IMR-90 (cell line): ENCODE data around the gene SQSTM1. TPM values are rescaled to one million over a fixed set of nuclear protein-coding genes. Genes with fewer than 3 reads are reported as not detected.

Source experiments
- ATAC-seq: fragments of 200-7000 bp; cut with Tn5 transposase; 2 replicates; pipeline ENCODE4 v1.9.1; 2020; ENCODE audit warnings: low read depth, mild to moderate bottlenecking, moderate library complexity
- BruUV-seq: library from RNA; stranded (reverse); fragments of 400-500 nt; replicated peaks from 2 replicates; lab custom pipeline; 2021; lab: Mats Ljungman, UMichigan
- CTCF ChIA-PET: fragments of 300-600 bp; formaldehyde crosslinking; extraction: SDS; loops from one replicate; lab custom pipeline; 2021; ENCODE audit warnings: antibody characterized with exemption; lab: Yijun Ruan, JAX
- POLR2A ChIA-PET: fragments of 300-600 bp; sonication (Branson Sonifier 250); formaldehyde crosslinking; loops from one replicate; lab custom pipeline; 2022; ENCODE audit warnings: antibody characterized with exemption; ENCODE audit not compliant: unreplicated experiment; lab: Charles Lee
- DNase-seq: peaks from one replicate; pipeline ENCODE4 v3.0.0; 2013
- H2AFZ ChIP-seq: replicated peaks from 2 replicates; pipeline ENCODE3; 2013; ENCODE audit warnings: low read length, mild to moderate bottlenecking; ENCODE audit not compliant: poor library complexity
- H2AK5ac ChIP-seq: 2 replicates; pipeline ENCODE4 v1.6.1; 2013; ENCODE audit warnings: low read depth, low read length, inconsistent platforms
- H2AK9ac ChIP-seq: replicated peaks from 2 replicates; pipeline ENCODE3; 2013; ENCODE audit warnings: mild to moderate bottlenecking, low read depth, low read length, moderate library complexity; ENCODE audit not compliant: poor library complexity
- H2BK120ac ChIP-seq: 2 replicates; pipeline ENCODE4 v1.6.1; 2013; ENCODE audit warnings: low read depth, low read length, inconsistent platforms
- H2BK15ac ChIP-seq: 3 replicates; pipeline ENCODE4 v1.6.1; 2013; ENCODE audit warnings: low read depth, low read length, inconsistent platforms
- H2BK20ac ChIP-seq: 2 replicates; pipeline ENCODE4 v1.6.1; 2013; ENCODE audit warnings: low read depth, mild to moderate bottlenecking, inconsistent platforms, low read length, moderate library complexity
- H2BK5ac ChIP-seq: 2 replicates; pipeline ENCODE4 v1.6.1; 2013; ENCODE audit warnings: mild to moderate bottlenecking, low read depth, low read length, inconsistent platforms; ENCODE audit not compliant: poor library complexity, severe bottlenecking
- H3K14ac ChIP-seq: replicated peaks from 2 replicates; pipeline ENCODE4 v1.6.1; 2013; ENCODE audit warnings: low read depth, low read length, inconsistent platforms
- H3K18ac ChIP-seq: 2 replicates; pipeline ENCODE4 v1.6.1; 2013; ENCODE audit warnings: low read depth, low read length, control low read depth
- H3K23ac ChIP-seq: 2 replicates; pipeline ENCODE4 v1.6.1; 2013; ENCODE audit warnings: low read depth, low read length, inconsistent platforms
- H3K27ac ChIP-seq: 2 replicates; pipeline ENCODE4 v1.5.1; 2013; ENCODE audit warnings: mild to moderate bottlenecking, control low read depth, low read length; ENCODE audit not compliant: insufficient read depth
- H3K27me3 ChIP-seq: 2 replicates; pipeline ENCODE4 v1.6.1; 2013; ENCODE audit warnings: low read length; ENCODE audit not compliant: control insufficient read depth, insufficient read depth
- H3K36me3 ChIP-seq: 2 replicates; pipeline ENCODE4 v1.6.1; 2013; ENCODE audit warnings: low read length, mixed read lengths; ENCODE audit not compliant: control insufficient read depth, insufficient read depth
- H3K4ac ChIP-seq: 2 replicates; pipeline ENCODE4 v1.6.1; 2013; ENCODE audit warnings: low read depth, low read length, inconsistent platforms
- H3K4me1 ChIP-seq: 2 replicates; pipeline ENCODE4 v1.6.1; 2013; ENCODE audit warnings: low read length, mixed read lengths; ENCODE audit not compliant: control insufficient read depth, insufficient read depth
- H3K4me2 ChIP-seq: 2 replicates; pipeline ENCODE4 v1.6.1; 2013; ENCODE audit warnings: low read depth, mild to moderate bottlenecking, control low read depth, low read length, moderate library complexity
- H3K4me3 ChIP-seq: 2 replicates; pipeline ENCODE4 v1.5.1; 2013; ENCODE audit warnings: low read depth, mild to moderate bottlenecking, control low read depth, low read length, moderate library complexity; ENCODE audit not compliant: insufficient read depth
- H3K56ac ChIP-seq: 2 replicates; pipeline ENCODE4 v1.6.1; 2013; ENCODE audit warnings: low read length, inconsistent platforms; ENCODE audit not compliant: insufficient read depth; ENCODE audit errors: extremely low read depth
- H3K79me1 ChIP-seq, 2 experiments: 2 replicates each; pipeline ENCODE4 v1.6.1; 2013; ENCODE audit warnings: low read length in 2 of 2, inconsistent platforms in 1 of 2, low read depth in 1 of 2
- H3K9ac ChIP-seq: 2 replicates; pipeline ENCODE4 v1.6.1; 2013; ENCODE audit warnings: low read depth, low read length, control low read depth
- H3K9me1 ChIP-seq: 2 replicates; pipeline ENCODE4 v1.6.1; 2013; ENCODE audit warnings: low read length, inconsistent platforms; ENCODE audit not compliant: insufficient read depth
- H3K9me3 ChIP-seq: 2 replicates; pipeline ENCODE4 v1.6.1; 2013; ENCODE audit warnings: low read length; ENCODE audit not compliant: control insufficient read depth, insufficient read depth
- H4K20me1 ChIP-seq: 2 replicates; pipeline ENCODE4 v1.6.1; 2013; ENCODE audit warnings: low read length, inconsistent platforms; ENCODE audit not compliant: insufficient read depth
- H4K5ac ChIP-seq: 2 replicates; pipeline ENCODE4 v1.6.1; 2013; ENCODE audit warnings: mild to moderate bottlenecking, low read depth, low read length, control low read depth
- H4K8ac ChIP-seq, 2 experiments: 2 replicates each; pipeline ENCODE4 v1.6.1; 2013; ENCODE audit warnings: low read depth in 2 of 2, low read length in 2 of 2, control low read depth in 1 of 2, inconsistent platforms in 1 of 2
- H4K91ac ChIP-seq: 2 replicates; pipeline ENCODE4 v1.6.1; 2013; ENCODE audit warnings: low read depth, low read length, inconsistent platforms; ENCODE audit not compliant: insufficient read depth
- BHLHE40 ChIP-seq: fragments of 150-350 bp; IDR thresholded peaks from 2 replicates; pipeline ENCODE4 v1.6.1; 2016; ENCODE audit warnings: mild to moderate bottlenecking, low read depth, low read length
- CEBPB ChIP-seq: IDR thresholded peaks from 2 replicates; pipeline ENCODE4 v1.6.1; 2012; ENCODE audit warnings: low read depth, low read length, improper control_type of control experiment
- CHD1 ChIP-seq: IDR thresholded peaks from 2 replicates; pipeline ENCODE4 v1.6.1; 2012; ENCODE audit warnings: low read depth, low read length, improper control_type of control experiment
- CTCF ChIP-seq: conservative IDR thresholded peaks from 2 replicates; pipeline ENCODE4 v1.5.1; 2012; ENCODE audit warnings: mild to moderate bottlenecking, low read depth, low read length, improper control_type of control experiment
- FOS ChIP-seq: fragments of 150-350 bp; IDR thresholded peaks from 2 replicates; pipeline ENCODE4 v1.6.1; 2016; ENCODE audit warnings: low read depth, low read length
- MAFK ChIP-seq: IDR thresholded peaks from 2 replicates; pipeline ENCODE4 v1.6.1; 2012; ENCODE audit warnings: low read depth, low read length, improper control_type of control experiment
- MAZ ChIP-seq: IDR thresholded peaks from 2 replicates; pipeline ENCODE4 v1.6.1; 2012; ENCODE audit warnings: low read depth, mild to moderate bottlenecking, low read length, improper control_type of control experiment, moderate library complexity, borderline replicate concordance
- MXI1 ChIP-seq: IDR thresholded peaks from 2 replicates; pipeline ENCODE4 v1.6.1; 2012; ENCODE audit warnings: low read depth, mild to moderate bottlenecking, low read length, moderate library complexity, borderline replicate concordance
- NFE2L2 ChIP-seq: fragments of 150-350 bp; IDR thresholded peaks from 2 replicates; pipeline ENCODE4 v1.6.1; 2016; ENCODE audit warnings: low read depth, mild to moderate bottlenecking, low read length
- POLR2A ChIP-seq: IDR thresholded peaks from 2 replicates; pipeline ENCODE4 v1.6.1; 2012; ENCODE audit warnings: mild to moderate bottlenecking, low read depth, low read length
- RAD21 ChIP-seq: IDR thresholded peaks from 2 replicates; pipeline ENCODE4 v1.6.1; 2012; ENCODE audit warnings: low read length, improper control_type of control experiment
- RCOR1 ChIP-seq: IDR thresholded peaks from 2 replicates; pipeline ENCODE4 v1.6.1; 2012; ENCODE audit warnings: mild to moderate bottlenecking, low read length, improper control_type of control experiment; ENCODE audit not compliant: insufficient replicate concordance
- RFX5 ChIP-seq: IDR thresholded peaks from 2 replicates; pipeline ENCODE4 v1.8.0; 2012; ENCODE audit warnings: low read depth, mild to moderate bottlenecking, low read length, moderate library complexity
- SMC3 ChIP-seq: fragments of 150-350 bp; IDR thresholded peaks from 2 replicates; pipeline ENCODE4 v1.6.1; 2016; ENCODE audit warnings: low read depth, mild to moderate bottlenecking, antibody characterized with exemption, low read length, moderate library complexity
- WGBS, 2 experiments: methylation state at CpG; one replicate each; pipeline versions ENCODE4 v1.1.5 to v1.1.7; 2013; ENCODE audit warnings: missing lambda C conversion rate in 2 of 2; ENCODE audit not compliant: insufficient read length in 1 of 2; ENCODE audit errors: extremely low coverage in 2 of 2; 5-methylcytosine and 5-hydroxymethylcytosine counted together
- dilution Hi-C: fragments of 300-500 bp; cut with HindIII; formaldehyde crosslinking; loops from one replicate; pipeline ENCODE4 v1.14.3; 2018; ENCODE audit warnings: low sequenced_read_pairs; ENCODE audit not compliant: unreplicated experiment
- in situ Hi-C: fragments of 300-500 bp; cut with MboI; formaldehyde crosslinking; loops from 3 replicates; pipeline ENCODE4 v1.14.3; 2019; ENCODE audit warnings: low sequenced_read_pairs, inconsistent platforms, mixed read lengths
- intact Hi-C: fragments of 100-400 bp; cut with micrococcal nuclease; formaldehyde crosslinking; loops from 2 replicates; pipeline ENCODE4 v1.10.0; 2022
- polyA plus RNA-seq, 3 experiments: library from polyadenylated mRNA; depleted of rRNA; stranded (reverse); fragments of >200 nt; gene quantifications; 2 replicates each; pipeline ENCODE4 v1.2.3, GENCODE V29; 2012; ENCODE audit warnings: low replicate concordance in 1 of 3
- total RNA-seq: library from RNA; depleted of rRNA; stranded (reverse); fragments of >200 nt; gene quantifications from 2 replicates; pipeline ENCODE4 v1.2.3, GENCODE V29; 2012
- TF ChIP-seq, protein P1 (sequence below): fragments of 150-350 bp; IDR thresholded peaks from 2 replicates; pipeline ENCODE4 v1.6.1; 2016; ENCODE audit warnings: low read depth, mild to moderate bottlenecking, low read length, moderate library complexity, borderline replicate concordance
- TF ChIP-seq, protein P2 (sequence below): fragments of 150-350 bp; IDR thresholded peaks from 2 replicates; pipeline ENCODE4 v1.6.1; 2017; ENCODE audit warnings: mild to moderate bottlenecking, antibody characterized with exemption, low read length, low read depth

SQSTM1 gene
- total and polyA plus RNA-seq, 2 of the 4 experiments (the other 2 are of a cell fraction): 152 to 184 TPM

DNA sequence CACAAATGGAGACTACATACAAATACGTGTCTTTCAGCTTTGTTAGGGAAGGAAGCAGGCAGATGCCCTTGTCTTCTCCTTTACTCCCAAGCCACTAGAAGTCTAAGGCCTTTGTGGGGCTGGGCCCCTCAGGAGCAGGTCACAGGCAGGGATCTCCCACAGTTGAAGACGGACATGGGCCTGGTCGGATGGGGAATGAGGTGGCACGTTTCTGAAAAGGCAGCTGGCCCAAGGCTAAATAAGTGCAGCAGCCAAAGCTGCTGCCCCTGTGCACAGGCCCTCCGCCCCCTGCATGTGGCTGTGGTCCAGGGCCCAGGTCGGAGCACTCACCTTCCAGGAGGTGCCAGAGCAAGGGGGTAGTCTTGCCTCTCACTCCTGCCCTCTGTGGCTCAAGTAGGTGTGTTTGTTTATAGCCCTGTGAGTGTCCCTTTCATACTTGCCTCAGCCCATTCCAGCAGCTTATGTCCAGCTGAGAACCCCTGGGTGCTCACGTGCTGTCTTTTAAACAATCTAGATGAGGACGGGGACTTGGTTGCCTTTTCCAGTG, 1.8 kb downstream of the SQSTM1 start:
- H3K27me3 ChIP-seq: no peaks in the 10 kb centered on the region
- H2BK120ac ChIP-seq: no peak overlapping the region
- no peak overlapping the region for H2BK20ac ChIP-seq
- no peak overlapping the region for H4K5ac ChIP-seq
- H3K9ac ChIP-seq: peak overlapping the region; percentile 35
- H3K9me3 ChIP-seq: no peaks in the 10 kb centered on the region
- H4K20me1 ChIP-seq: peaks cover 69% of the 10 kb centered on the region
- no peak overlapping the region for H4K91ac ChIP-seq
- ChIA-PET POLR2A (interaction anchor here (0.7 kb wide), 1 partner anchor 199 kb away, joined by 5 read pairs; the partner anchor contains the start of gene HNRNPH1), CTCF (no interaction called here)
- H2AK9ac ChIP-seq: peak overlapping the region; percentile 38
- in situ Hi-C loops: no loop called here
- H2BK15ac ChIP-seq: no peak overlapping the region
- peaks cover 50% of the 10 kb centered on the region for H3K36me3 ChIP-seq
- H3K4me1 ChIP-seq: peaks cover 39% of the 10 kb centered on the region
- no peak for ATAC-seq
- peak overlapping the region; percentile 87 for H3K4me3 ChIP-seq
- H3K23ac ChIP-seq: peak overlapping the region; percentile 46
- no peak overlapping the region for H4K8ac ChIP-seq
- WGBS, 2 experiments: 62% methylated on average over 3 of the region's 8 CpGs; no CpG with 5 or more reads in 1 of the 2 experiments
- peak overlapping the region; percentile 5; the same call in 1 of the 2 replicates for H3K27ac ChIP-seq
- peak overlapping the region; percentile 29; the same call in 1 of the 2 replicates for H3K14ac ChIP-seq
- TF ChIP-seq, protein P1, sequence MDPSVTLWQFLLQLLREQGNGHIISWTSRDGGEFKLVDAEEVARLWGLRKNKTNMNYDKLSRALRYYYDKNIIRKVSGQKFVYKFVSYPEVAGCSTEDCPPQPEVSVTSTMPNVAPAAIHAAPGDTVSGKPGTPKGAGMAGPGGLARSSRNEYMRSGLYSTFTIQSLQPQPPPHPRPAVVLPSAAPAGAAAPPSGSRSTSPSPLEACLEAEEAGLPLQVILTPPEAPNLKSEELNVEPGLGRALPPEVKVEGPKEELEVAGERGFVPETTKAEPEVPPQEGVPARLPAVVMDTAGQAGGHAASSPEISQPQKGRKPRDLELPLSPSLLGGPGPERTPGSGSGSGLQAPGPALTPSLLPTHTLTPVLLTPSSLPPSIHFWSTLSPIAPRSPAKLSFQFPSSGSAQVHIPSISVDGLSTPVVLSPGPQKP: no peak
- TF ChIP-seq POLR2A: no peak
- TF ChIP-seq RAD21: no peak
- no peak for TF ChIP-seq MAZ
- no peak for TF ChIP-seq CHD1
- no peak for TF ChIP-seq RCOR1
- no peak for TF ChIP-seq FOS
- no peak for TF ChIP-seq NFE2L2
- TF ChIP-seq MXI1: no peak
- no peak for TF ChIP-seq RFX5
- no peak for TF ChIP-seq CTCF
- TF ChIP-seq, protein P2, sequence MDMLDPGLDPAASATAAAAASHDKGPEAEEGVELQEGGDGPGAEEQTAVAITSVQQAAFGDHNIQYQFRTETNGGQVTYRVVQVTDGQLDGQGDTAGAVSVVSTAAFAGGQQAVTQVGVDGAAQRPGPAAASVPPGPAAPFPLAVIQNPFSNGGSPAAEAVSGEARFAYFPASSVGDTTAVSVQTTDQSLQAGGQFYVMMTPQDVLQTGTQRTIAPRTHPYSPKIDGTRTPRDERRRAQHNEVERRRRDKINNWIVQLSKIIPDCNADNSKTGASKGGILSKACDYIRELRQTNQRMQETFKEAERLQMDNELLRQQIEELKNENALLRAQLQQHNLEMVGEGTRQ: no peak
- no peak for TF ChIP-seq SMC3
- no peak for TF ChIP-seq MAFK
- no peak for TF ChIP-seq CEBPB
- TF ChIP-seq BHLHE40: no peak
- H3K56ac ChIP-seq: no peak overlapping the region
- H2BK5ac ChIP-seq: no peak overlapping the region
- H3K9me1 ChIP-seq: peaks cover 36% of the 10 kb centered on the region
- H3K4ac ChIP-seq: no peak overlapping the region
- dilution Hi-C loops: no loop called here
- intact Hi-C loops: loop anchor here (5.0 kb wide), 1 partner anchor 200 kb away; the partner anchor contains the start of gene HNRNPH1
- no peak overlapping the region for H3K18ac ChIP-seq
- H2AFZ ChIP-seq: peak overlapping the region; percentile 61
- H3K4me2 ChIP-seq: peak overlapping the region; percentile 95
- H2AK5ac ChIP-seq: no peak overlapping the region
- peaks cover 19 to 74% of the 10 kb centered on the region in 2 experiments for H3K79me1 ChIP-seq
- BruUV-seq: no TSS peak
- no peak for DNase-seq
